Activated T-cell treated with anti-CD3 and anti-CD28 coated beads, Interleukin-2, amount 50 U/mL, for 4 hours (primary cell): Measurements from ENCODE around the gene LMNA. TPM values are rescaled to one million over a fixed set of nuclear protein-coding genes. Genes with fewer than 3 reads are reported as not detected.
"Not testable (repeated sequence)": the region's sequence is repeated elsewhere in the genome, so short reads cannot be mapped to it uniquely, and the experiment has no call there.

Experiments
- ATAC-seq, 2 donors: fragments of 200-7000 bp; cut with Tn5 transposase; one replicate each; pipeline ENCODE4 v1.10.0; 2021
- DNase-seq: peaks from one replicate; pipeline ENCODE4 v3.0.0-alpha.2; 2020
- H3K27me3 Mint-ChIP-seq: one replicate; pipeline ENCODE4 v1.8.0; 2021; ENCODE audit warnings: low read depth, mixed read lengths
- H3K36me3 Mint-ChIP-seq: one replicate; pipeline ENCODE4 v1.8.0; 2022; ENCODE audit warnings: mixed read lengths; ENCODE audit not compliant: insufficient read depth
- H3K4me1 Mint-ChIP-seq: one replicate; pipeline ENCODE4 v1.8.0; 2021; ENCODE audit warnings: low read depth, mixed read lengths
- H3K4me3 Mint-ChIP-seq: one replicate; pipeline ENCODE4 v1.8.0; 2021; ENCODE audit warnings: mild to moderate bottlenecking, moderate library complexity, mixed read lengths
- H3K9me3 Mint-ChIP-seq: one replicate; pipeline ENCODE4 v1.8.0; 2021; ENCODE audit warnings: mixed read lengths
- total RNA-seq, 3 donors: library from RNA; stranded (reverse); gene quantifications; one replicate each; pipeline ENCODE4 v1.2.1, GENCODE V29; 2021

LMNA gene
- total RNA-seq, 3 donors from 2014 or later, result 113 to 162 (median 124) TPM

- Mint-ChIP-seq H3K36me3 (peaks cover 3% of the 10 kb centered on the region), H3K27me3 (peaks cover 2% of the 10 kb centered on the region), H3K4me1 (peaks cover 73% of the 10 kb centered on the region), H3K9me3 (no peaks in the 10 kb centered on the region), H3K4me3 (no peak overlapping the region)
- DNase-seq, result no peak
- ATAC-seq, result no peak
Measured at GRCh38 chr1:156157966-156158365, 43.5 kb downstream of the LMNA start.

- ATAC-seq, result no peak
- Mint-ChIP-seq H3K4me1 (peaks cover 71% of the 10 kb centered on the region), H3K27me3 (no peaks in the 10 kb centered on the region), H3K9me3 (peaks cover 3% of the 10 kb centered on the region), H3K36me3 (peaks cover 7% of the 10 kb centered on the region), H3K4me3 (peak overlapping the region; percentile 67)
- no peak for DNase-seq
Measured at GRCh38 chr1:156160000-156160742, 45.7 kb downstream of the LMNA start.

- no peaks in the 10 kb centered on the region for H3K27me3 Mint-ChIP-seq
- ATAC-seq, result peak; percentile 79 to 80
- H3K4me1 Mint-ChIP-seq, result peaks cover 73% of the 10 kb centered on the region
- peak; percentile 55 for DNase-seq
- peaks cover 7% of the 10 kb centered on the region for H3K36me3 Mint-ChIP-seq
- H3K4me3 Mint-ChIP-seq, result peak overlapping the region; percentile 67
- H3K9me3 Mint-ChIP-seq, result peaks cover 4% of the 10 kb centered on the region
Measured at GRCh38 chr1:156160743-156161171, 46.2 kb downstream of the LMNA start.

- ATAC-seq, result no peak
- Mint-ChIP-seq H3K4me1 (peaks cover 63% of the 10 kb centered on the region), H3K4me3 (peak overlapping the region; percentile 19), H3K9me3 (peaks cover 4% of the 10 kb centered on the region), H3K36me3 (peaks cover 7% of the 10 kb centered on the region), H3K27me3 (no peaks in the 10 kb centered on the region)
- DNase-seq, result no peak
Measured at GRCh38 chr1:156162430-156163037, 48.0 kb downstream of the LMNA start.

- H3K9me3 Mint-ChIP-seq, result peaks cover 4% of the 10 kb centered on the region
- H3K4me3 Mint-ChIP-seq, result no peak overlapping the region
- no peak for DNase-seq
- peaks cover 7% of the 10 kb centered on the region for H3K36me3 Mint-ChIP-seq
- no peak for ATAC-seq
- no peaks in the 10 kb centered on the region for H3K27me3 Mint-ChIP-seq
- H3K4me1 Mint-ChIP-seq, result peaks cover 52% of the 10 kb centered on the region
Measured at GRCh38 chr1:156163712-156164111, 49.2 kb downstream of the LMNA start.

- peaks cover 7% of the 10 kb centered on the region for H3K36me3 Mint-ChIP-seq
- H3K4me3 Mint-ChIP-seq, result no peak overlapping the region
- H3K27me3 Mint-ChIP-seq, result no peaks in the 10 kb centered on the region
- no peak for ATAC-seq
- H3K4me1 Mint-ChIP-seq, result peaks cover 46% of the 10 kb centered on the region
- peaks cover 4% of the 10 kb centered on the region for H3K9me3 Mint-ChIP-seq
- DNase-seq, result no peak
Measured at GRCh38 chr1:156164125-156164831, 49.8 kb downstream of the LMNA start.

- Mint-ChIP-seq H3K27me3 (no peaks in the 10 kb centered on the region), H3K9me3 (peaks cover 4% of the 10 kb centered on the region), H3K4me1 (peaks cover 38% of the 10 kb centered on the region), H3K36me3 (peaks cover 7% of the 10 kb centered on the region), H3K4me3 (no peak overlapping the region)
- DNase-seq, result no peak
- no peak for ATAC-seq
Measured at GRCh38 chr1:156165083-156165482, 50.6 kb downstream of the LMNA start.

GRCh38 chr1:156167536-156167935 lies 53.0 kb downstream of the LMNA start:
- Mint-ChIP-seq H3K4me3 (no peak overlapping the region), H3K9me3 (peaks cover 4% of the 10 kb centered on the region), H3K27me3 (no peaks in the 10 kb centered on the region), H3K36me3 (peaks cover 4% of the 10 kb centered on the region), H3K4me1 (peaks cover 17% of the 10 kb centered on the region)
- ATAC-seq, result no peak
- no peak for DNase-seq

GRCh38 chr1:156172696-156173470 lies 58.4 kb downstream of the LMNA start:
- DNase-seq (no peak), ATAC-seq (no peak)
- peaks cover 7% of the 10 kb centered on the region for H3K4me1 Mint-ChIP-seq
- H3K36me3 Mint-ChIP-seq, result peaks cover 5% of the 10 kb centered on the region
- no peaks in the 10 kb centered on the region for H3K9me3 Mint-ChIP-seq
- H3K27me3 Mint-ChIP-seq, result peaks cover 4% of the 10 kb centered on the region
- H3K4me3 Mint-ChIP-seq, result no peak overlapping the region

- Mint-ChIP-seq H3K27me3 (peaks cover 4% of the 10 kb centered on the region), H3K4me3 (no peak overlapping the region), H3K36me3 (peaks cover 5% of the 10 kb centered on the region), H3K9me3 (no peaks in the 10 kb centered on the region), H3K4me1 (peaks cover 17% of the 10 kb centered on the region)
- DNase-seq, result no peak
- peak in 1 of 2 donors; percentile 15 for ATAC-seq
Measured at GRCh38 chr1:156176610-156177210, 62.2 kb downstream of the LMNA start.

- no peak for DNase-seq
- Mint-ChIP-seq H3K4me3 (peak overlapping the region; percentile 1), H3K36me3 (peaks cover 5% of the 10 kb centered on the region)
Measured at GRCh38 chr1:156177919-156178654, 63.6 kb downstream of the LMNA start.

GRCh38 chr1:156180471-156180870 lies 66.0 kb downstream of the LMNA start:
- peaks cover 3% of the 10 kb centered on the region for H3K36me3 Mint-ChIP-seq

More at GRCh38 chr1:156177919-156178654, 63.6 kb downstream of the LMNA start:
- ATAC-seq, result peak; percentile 14 to 46
- Mint-ChIP-seq H3K9me3 (no peaks in the 10 kb centered on the region), H3K27me3 (peaks cover 2% of the 10 kb centered on the region), H3K4me1 (peaks cover 16% of the 10 kb centered on the region)

GRCh38 chr1:156181391-156181924 lies 66.9 kb downstream of the LMNA start:
- ATAC-seq, DNase-seq: not testable (repeated sequence)

More at GRCh38 chr1:156180471-156180870, 66.0 kb downstream of the LMNA start:
- H3K4me1 Mint-ChIP-seq, result peaks cover 10% of the 10 kb centered on the region
- no peak overlapping the region for H3K4me3 Mint-ChIP-seq
- DNase-seq, result no peak
- H3K27me3 Mint-ChIP-seq, result peaks cover 2% of the 10 kb centered on the region
- H3K9me3 Mint-ChIP-seq, result no peaks in the 10 kb centered on the region
- no peak for ATAC-seq

More at GRCh38 chr1:156181391-156181924, 66.9 kb downstream of the LMNA start:
- H3K4me1 Mint-ChIP-seq, result peaks cover 10% of the 10 kb centered on the region
- not testable (repeated sequence) for H3K36me3 Mint-ChIP-seq, H3K27me3 Mint-ChIP-seq, H3K4me3 Mint-ChIP-seq, H3K9me3 Mint-ChIP-seq
